CD4-positive, alpha-beta T cell treated with Interleukin-2 at 100 ng/mL for 4 hours (primary cell): ENCODE results near the gene OTUB1.

Source experiments
- DNase-seq: peaks from one replicate; pipeline ENCODE4 v3.0.0-alpha.2; 2020; ENCODE audit warnings: low spot score

Gene OTUB1

GRCh38 chr11:64023712-64024710 is 37.8 kb downstream of the OTUB1 start:
- DNase-seq, result no peak

GRCh38 chr11:64025205-64025604 is 39.0 kb downstream of the OTUB1 start:
- DNase-seq, result no peak

- DNase-seq, result no peak
These were observed 40.5 kb downstream of the OTUB1 start for GRCh38 chr11:64026575-64027205.

GRCh38 chr11:64027651-64028397 is 41.6 kb downstream of the OTUB1 start:
- DNase-seq, result no peak

- no peak for DNase-seq
These were observed 42.3 kb downstream of the OTUB1 start for GRCh38 chr11:64028398-64029115.

- DNase-seq, result no peak
These were observed 43.5 kb downstream of the OTUB1 start for GRCh38 chr11:64029773-64030172.

- no peak for DNase-seq
These were observed 44.8 kb downstream of the OTUB1 start for GRCh38 chr11:64031001-64031400.

- DNase-seq, result no peak
These were observed 45.8 kb downstream of the OTUB1 start for GRCh38 chr11:64032050-64032449.

GRCh38 chr11:64034411-64034811 is 48.2 kb downstream of the OTUB1 start:
- DNase-seq, result no peak

- DNase-seq, result no peak
These were observed 48.9 kb downstream of the OTUB1 start for GRCh38 chr11:64035081-64035524.

- DNase-seq, result no peak
These were observed 49.3 kb downstream of the OTUB1 start, which contains the start of gene FLRT1 for GRCh38 chr11:64035576-64035975. FLRT1 (plus strand) TSS chr11:64035931; CDS start chr11:64116268, 80,337 bp downstream.

- DNase-seq, result no peak
These were observed 50.1 kb downstream of the OTUB1 start for GRCh38 chr11:64036087-64037026.

- DNase-seq, result no peak
These were observed 50.9 kb downstream of the OTUB1 start for GRCh38 chr11:64037027-64037634.

- no peak for DNase-seq
These were observed 52.3 kb downstream of the OTUB1 start for GRCh38 chr11:64038500-64038899.

GRCh38 chr11:64039012-64039665 is 52.9 kb downstream of the OTUB1 start:
- no peak for DNase-seq

GRCh38 chr11:64040684-64041322 is 54.6 kb downstream of the OTUB1 start:
- no peak for DNase-seq

GRCh38 chr11:64041846-64042245 is 55.6 kb downstream of the OTUB1 start:
- no peak for DNase-seq

- DNase-seq, result no peak
These were observed 56.1 kb downstream of the OTUB1 start for GRCh38 chr11:64042301-64042700.

GRCh38 chr11:64043545-64043944 is 57.3 kb downstream of the OTUB1 start:
- no peak for DNase-seq
